Endothelial cell of umbilical vein (primary cell): ENCODE data around the gene ADAMTS14. TPM values are rescaled to one million over a fixed set of nuclear protein-coding genes. Genes with fewer than 3 reads are reported as not detected.

Experiments used
- BruUV-seq: library from RNA; stranded (reverse); fragments of 400-500 nt; replicated peaks from 2 replicates; lab custom pipeline; 2021; lab: Mats Ljungman, UMichigan
- CTCF ChIA-PET: fragments of 300-600, 350-600 bp; sonication (Branson Sonifier 250); formaldehyde crosslinking; loops from one replicate; lab custom pipeline; 2021; ENCODE audit warnings: antibody characterized with exemption, inconsistent platforms; lab: Charles Lee
- POLR2A ChIA-PET: fragments of 300-600, 350-600 bp; sonication (Branson Sonifier 250); formaldehyde crosslinking; loops from one replicate; lab custom pipeline; 2021; ENCODE audit warnings: antibody characterized with exemption, inconsistent platforms; lab: Charles Lee
- DNase-seq: peaks from one replicate; pipeline ENCODE4 v3.0.0-alpha.2; 2011; ENCODE audit warnings: low read depth, low spot score
- FAIRE-seq: peaks from 2 replicates; lab custom pipeline; 2011; peaks lifted over from hg19 to GRCh38; lab: Jason Lieb, UNC
- H2AFZ ChIP-seq: 2 replicates; pipeline ENCODE4 v1.6.0; 2012; ENCODE audit warnings: low read depth, low read length, control low read depth, inconsistent platforms
- H3K27ac ChIP-seq: 2 replicates; pipeline ENCODE4 v1.5.1; 2011; ENCODE audit warnings: low read depth, mild to moderate bottlenecking, control low read depth, low read length, moderate library complexity; ENCODE audit not compliant: insufficient read depth
- H3K27me3 ChIP-seq, 2 experiments: 2 replicates each; pipeline versions ENCODE4 v1.6.0 to v1.6.1; 2011; ENCODE audit warnings: low read length in 2 of 2, mixed read lengths in 1 of 2; ENCODE audit not compliant: control insufficient read depth in 2 of 2, insufficient read depth in 2 of 2
- H3K36me3 ChIP-seq, 2 experiments: 2 replicates in 1 of 2; 3 replicates in 1 of 2; pipeline ENCODE4 v1.5.1; 2011; ENCODE audit warnings: low read length in 2 of 2, mild to moderate bottlenecking in 1 of 2, moderate library complexity in 1 of 2; ENCODE audit not compliant: control insufficient read depth in 2 of 2, insufficient read depth in 2 of 2; ENCODE audit errors: extremely low read depth in 1 of 2
- H3K4me1 ChIP-seq: 3 replicates; pipeline ENCODE4 v1.5.1; 2011; ENCODE audit warnings: mild to moderate bottlenecking, low read length; ENCODE audit not compliant: control insufficient read depth, insufficient read depth; ENCODE audit errors: extremely low read depth
- H3K4me2 ChIP-seq: 2 replicates; pipeline ENCODE4 v1.6.1; 2011; ENCODE audit warnings: low read length, control low read depth, mixed read lengths; ENCODE audit not compliant: insufficient read depth
- H3K4me3 ChIP-seq, 3 experiments: fragments of 200-600 bp in 1 of 3; sonication (generic), shearing (Covaris generic) in 1 of 3; replicated peaks in 1 of 3; 2 replicates each; pipeline ENCODE4 v1.5.1; 2011 to 2016; ENCODE audit warnings: control low read depth in 3 of 3, low read length in 3 of 3, mild to moderate bottlenecking in 2 of 3, inconsistent platforms in 1 of 3, low read depth in 1 of 3, moderate library complexity in 1 of 3; ENCODE audit not compliant: insufficient read depth in 1 of 3
- H3K79me2 ChIP-seq: 2 replicates; pipeline ENCODE4 v1.6.0; 2012; ENCODE audit warnings: low read length, inconsistent platforms; ENCODE audit not compliant: control insufficient read depth, insufficient read depth
- H3K9ac ChIP-seq: replicated peaks from 2 replicates; pipeline ENCODE3; 2011; ENCODE audit warnings: low read length, control low read depth; ENCODE audit not compliant: insufficient read depth; ENCODE audit errors: extremely low read depth
- H3K9me1 ChIP-seq: replicated peaks from 3 replicates; pipeline ENCODE4 v1.6.0; 2011; ENCODE audit warnings: mild to moderate bottlenecking, low read length; ENCODE audit not compliant: control insufficient read depth, insufficient read depth; ENCODE audit errors: extremely low read depth
- H3K9me3 ChIP-seq: replicated peaks from 2 replicates; pipeline ENCODE4 v1.5.1; 2012; ENCODE audit warnings: low read length, inconsistent platforms; ENCODE audit not compliant: control insufficient read depth, insufficient read depth
- H4K20me1 ChIP-seq: replicated peaks from 2 replicates; pipeline ENCODE3; 2011; ENCODE audit warnings: mild to moderate bottlenecking, low read length; ENCODE audit not compliant: control insufficient read depth, insufficient read depth; ENCODE audit errors: extremely low read depth
- EZH2 ChIP-seq: IDR thresholded peaks from 2 replicates; pipeline ENCODE4 v1.6.1; 2012; ENCODE audit warnings: borderline replicate concordance, low read depth, mild to moderate bottlenecking, moderate library complexity, low read length, inconsistent platforms; ENCODE audit not compliant: severe bottlenecking
- FOS ChIP-seq: IDR thresholded peaks from 2 replicates; pipeline ENCODE4 v1.6.1; 2011; ENCODE audit warnings: mild to moderate bottlenecking, low read length, moderate library complexity, borderline replicate concordance; ENCODE audit not compliant: insufficient read depth
- GATA2 ChIP-seq: IDR thresholded peaks from 2 replicates; pipeline ENCODE4 v1.7.0; 2011; ENCODE audit warnings: low read depth, mild to moderate bottlenecking, moderate library complexity, mixed read lengths, low read length; ENCODE audit not compliant: insufficient read length, insufficient read depth
- JUN ChIP-seq: IDR thresholded peaks from 2 replicates; pipeline ENCODE4 v1.6.1; 2011; ENCODE audit warnings: borderline replicate concordance, low read depth; ENCODE audit not compliant: insufficient read length, insufficient read depth
- MYC ChIP-seq: IDR thresholded peaks from one replicate; pipeline ENCODE4 v1.6.1; 2011; ENCODE audit warnings: mild to moderate bottlenecking, low read depth, low read length
- POLR2A ChIP-seq: IDR thresholded peaks from 2 replicates; pipeline ENCODE4 v1.6.1; 2012; ENCODE audit warnings: low read depth, mild to moderate bottlenecking, control low read depth, low read length
- POLR2AphosphoS5 ChIP-seq: IDR thresholded peaks from 2 replicates; pipeline ENCODE4 v1.6.1; 2012; ENCODE audit warnings: low read depth, mild to moderate bottlenecking, control low read depth, low read length, moderate library complexity; ENCODE audit not compliant: insufficient read depth
- dilution Hi-C: fragments of 300-500 bp; cut with MboI; formaldehyde crosslinking; loops from one replicate; pipeline ENCODE4 v1.15.0; 2019; ENCODE audit warnings: low sequenced_read_pairs; ENCODE audit not compliant: extremely low pct_ligation_motif_present
- intact Hi-C: fragments of 100-400 bp; cut with micrococcal nuclease; formaldehyde crosslinking; loops from one replicate; pipeline ENCODE4 v1.10.0; 2022
- polyA plus RNA-seq, 4 experiments: library from polyadenylated mRNA; depleted of rRNA in 3 of 4; stranded (reverse) in 3 of 4; unstranded in 1 of 4; fragments of >200 nt; gene quantifications; 2 replicates each; pipeline versions ENCODE4 v1.2.1 to v1.2.3, GENCODE V29; 2011 to 2012; ENCODE audit warnings: missing spikeins in 1 of 4
- total RNA-seq: library from RNA; stranded (reverse); gene quantifications from 2 replicates; pipeline ENCODE4 v1.2.3, GENCODE V29; 2021
- TF ChIP-seq, protein P1 (sequence below), 2 donors: IDR thresholded peaks; 1 replicate in 1 of 2; 2 replicates in 1 of 2; pipeline ENCODE4 v1.5.1; 2011; ENCODE audit warnings: low read length in 2 of 2, mild to moderate bottlenecking in 2 of 2, moderate library complexity in 2 of 2, control low read depth in 1 of 2, inconsistent platforms in 1 of 2, low read depth in 1 of 2; ENCODE audit not compliant: insufficient read depth in 1 of 2; ENCODE audit errors: extremely low read depth in 1 of 2
- TF ChIP-seq, protein P2 (sequence below): IDR thresholded peaks from 2 replicates; pipeline ENCODE4 v1.6.1; 2011; ENCODE audit not compliant: insufficient read depth, insufficient read length

ADAMTS14 gene
- total and polyA plus RNA-seq, 2 donors (not counting 3 experiments of a cell fraction or from before 2014, with no cell fraction given): not detected

DNA sequence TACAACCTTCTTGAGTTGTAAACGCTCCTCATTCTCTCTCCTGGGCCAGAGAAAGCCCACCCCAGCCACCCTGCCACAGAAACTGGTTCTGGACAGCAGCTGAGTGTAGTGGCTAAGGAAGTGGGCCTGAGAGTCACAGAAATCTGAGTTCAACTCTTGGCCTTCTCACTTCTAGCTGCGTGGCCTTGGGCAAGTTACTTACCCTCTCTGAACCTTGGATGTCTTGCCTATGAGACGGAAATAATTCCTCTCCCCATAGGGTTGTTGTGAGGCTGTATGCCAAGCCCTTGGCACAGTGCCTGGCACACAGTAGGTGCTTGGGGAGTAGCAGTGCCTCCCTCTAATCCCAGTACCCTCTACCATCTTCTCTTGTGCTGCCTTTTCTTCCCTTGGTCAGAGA lies 51.5 kb downstream of the ADAMTS14 start:
- H3K27ac ChIP-seq: no peak overlapping the region
- POLR2A ChIA-PET: no interaction called here
- H3K4me3 ChIP-seq: no peak overlapping the region
- BruUV-seq: no TSS peak
- H4K20me1 ChIP-seq: no peaks in the 10 kb centered on the region
- no peaks in the 10 kb centered on the region for H3K9me3 ChIP-seq
- no peak for FAIRE-seq
- peaks cover 0 to 2% of the 10 kb centered on the region in 2 experiments for H3K27me3 ChIP-seq
- CTCF ChIA-PET: no interaction called here
- H3K9ac ChIP-seq: no peak overlapping the region
- dilution Hi-C loops: no loop called here
- no peak overlapping the region for H3K4me2 ChIP-seq
- intact Hi-C loops: no loop called here
- H3K36me3 ChIP-seq: no peaks in the 10 kb centered on the region
- no peaks in the 10 kb centered on the region for H3K79me2 ChIP-seq
- no peak overlapping the region for H2AFZ ChIP-seq
- no peaks in the 10 kb centered on the region for H3K4me1 ChIP-seq
- DNase-seq: no peak
- TF ChIP-seq EZH2: no peak
- TF ChIP-seq FOS: no peak
- no peak for TF ChIP-seq POLR2A
- TF ChIP-seq, protein P1, sequence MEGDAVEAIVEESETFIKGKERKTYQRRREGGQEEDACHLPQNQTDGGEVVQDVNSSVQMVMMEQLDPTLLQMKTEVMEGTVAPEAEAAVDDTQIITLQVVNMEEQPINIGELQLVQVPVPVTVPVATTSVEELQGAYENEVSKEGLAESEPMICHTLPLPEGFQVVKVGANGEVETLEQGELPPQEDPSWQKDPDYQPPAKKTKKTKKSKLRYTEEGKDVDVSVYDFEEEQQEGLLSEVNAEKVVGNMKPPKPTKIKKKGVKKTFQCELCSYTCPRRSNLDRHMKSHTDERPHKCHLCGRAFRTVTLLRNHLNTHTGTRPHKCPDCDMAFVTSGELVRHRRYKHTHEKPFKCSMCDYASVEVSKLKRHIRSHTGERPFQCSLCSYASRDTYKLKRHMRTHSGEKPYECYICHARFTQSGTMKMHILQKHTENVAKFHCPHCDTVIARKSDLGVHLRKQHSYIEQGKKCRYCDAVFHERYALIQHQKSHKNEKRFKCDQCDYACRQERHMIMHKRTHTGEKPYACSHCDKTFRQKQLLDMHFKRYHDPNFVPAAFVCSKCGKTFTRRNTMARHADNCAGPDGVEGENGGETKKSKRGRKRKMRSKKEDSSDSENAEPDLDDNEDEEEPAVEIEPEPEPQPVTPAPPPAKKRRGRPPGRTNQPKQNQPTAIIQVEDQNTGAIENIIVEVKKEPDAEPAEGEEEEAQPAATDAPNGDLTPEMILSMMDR (IDR thresholded peaks at IDR 0.05; ENCODE audit: extremely low read depth in 1 of 2, insufficient read depth in 1 of 2, low read depth in 1 of 2, low read length in 2 of 2): no peak
- TF ChIP-seq GATA2: no peak
- TF ChIP-seq JUN: no peak
- no peak for TF ChIP-seq MYC
- no peak for TF ChIP-seq POLR2AphosphoS5
- TF ChIP-seq, protein P2, sequence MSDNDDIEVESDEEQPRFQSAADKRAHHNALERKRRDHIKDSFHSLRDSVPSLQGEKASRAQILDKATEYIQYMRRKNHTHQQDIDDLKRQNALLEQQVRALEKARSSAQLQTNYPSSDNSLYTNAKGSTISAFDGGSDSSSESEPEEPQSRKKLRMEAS: no peak
- no peaks in the 10 kb centered on the region for H3K9me1 ChIP-seq
